ENCODE measurements around the gene SPATS2L. TPM values are rescaled to one million over a fixed set of nuclear protein-coding genes. Genes with fewer than 3 reads are reported as not detected.

SPATS2L gene
- total and polyA plus RNA-seq, 2 donors (not counting 1 experiment from before 2014, with no cell fraction given) = 0.27 to 0.44 TPM

GRCh38 chr2:200525066-200525465, 218.6 kb downstream of the SPATS2L start:
- peaks cover 8% of the 10 kb centered on the region for H3K27me3 Mint-ChIP-seq
- TF ChIP-seq CTCF (IDR thresholded peaks at IDR 0.05) (no peak), EZH2 (IDR thresholded peaks at IDR 0.05; ENCODE audit: borderline replicate concordance, insufficient read depth, low read depth, low read length, poor library complexity, severe bottlenecking) (no peak)
- Histone ChIP-seq H4K20me1 (ENCODE audit: control insufficient read depth, insufficient read depth, low read length, poor library complexity, severe bottlenecking) (no peaks in the 10 kb centered on the region), H3K4me2 (replicated peaks; ENCODE audit: low read depth, low read length, poor library complexity, severe bottlenecking) (peak overlapping the region; percentile 95), H3K4me1 (ENCODE audit: control insufficient read depth in 2 of 2, insufficient read depth in 2 of 2, low read length in 2 of 2) (peaks cover 7 to 9% of the 10 kb centered on the region in 2 donors), H3K79me2 (ENCODE audit: control insufficient read depth, insufficient read depth, low read length) (peaks cover 27% of the 10 kb centered on the region), H3K4me3 (ENCODE audit: control extremely low read depth in 1 of 5, extremely low read depth in 1 of 5, insufficient read depth in 1 of 5, low read depth in 2 of 5, low read length in 4 of 5) (peak overlapping the region in 1 of 5 experiments; percentile 93), H3K9ac (ENCODE audit: low read length) (no peak overlapping the region), H3K36me3 (replicated peaks in 1 of 2; ENCODE audit: control extremely low read depth in 1 of 2, control insufficient read depth in 1 of 2, extremely low read depth in 1 of 2, insufficient read depth in 2 of 2, low read length in 1 of 2) (no peaks in the 10 kb centered on the region), H3K27me3 (replicated peaks in 1 of 4; ENCODE audit: control extremely low read depth in 1 of 4, control insufficient read depth in 3 of 4, insufficient read depth in 4 of 4, low read length in 3 of 4) (peaks cover 0 to 6% (median 0%) of the 10 kb centered on the region in 4 experiments), H3K27ac (ENCODE audit: low read length in 2 of 2) (no peak overlapping the region), H3K9me3 (ENCODE audit: control extremely low read depth in 1 of 3, control insufficient read depth in 2 of 3, insufficient read depth in 1 of 3, low read length in 2 of 3) (no peaks in the 10 kb centered on the region), H2AFZ (ENCODE audit: insufficient read depth, low read depth, low read length, poor library complexity, severe bottlenecking) (no peak overlapping the region)
- H3K27ac Mint-ChIP-seq = no peak overlapping the region
- H3K9me3 Mint-ChIP-seq (ENCODE audit: insufficient read depth) = peaks cover 2% of the 10 kb centered on the region
- DNase-seq (no peak), ATAC-seq (ENCODE audit: low read depth) (no peak)
- ChIA-PET POLR2A (interaction anchor here (2.6 kb wide), 1 partner anchor 15 kb away, joined by 12 read pairs; the partner anchor contains the start of gene KCTD18), CTCF (interaction anchor here (0.8 to 2.0 kb wide), 5 partner anchors 13 to 707 kb away, joined by 3 to 6 read pairs (median 4); partner anchors contain the start of gene KCTD18)
- no CpG with 5 or more reads among the region's 2 CpGs for WGBS (ENCODE audit: insufficient coverage)
- peaks cover 12% of the 10 kb centered on the region for H3K4me1 Mint-ChIP-seq
- intact Hi-C loops (cut with micrococcal nuclease) = loop anchor here (5.0 to 10.0 kb wide), 3 partner anchors 187 to 1850 kb away; partner anchors contain the start of genes BMPR2 and CLK1
- H3K4me3 Mint-ChIP-seq = peak overlapping the region; percentile 49

DNA sequence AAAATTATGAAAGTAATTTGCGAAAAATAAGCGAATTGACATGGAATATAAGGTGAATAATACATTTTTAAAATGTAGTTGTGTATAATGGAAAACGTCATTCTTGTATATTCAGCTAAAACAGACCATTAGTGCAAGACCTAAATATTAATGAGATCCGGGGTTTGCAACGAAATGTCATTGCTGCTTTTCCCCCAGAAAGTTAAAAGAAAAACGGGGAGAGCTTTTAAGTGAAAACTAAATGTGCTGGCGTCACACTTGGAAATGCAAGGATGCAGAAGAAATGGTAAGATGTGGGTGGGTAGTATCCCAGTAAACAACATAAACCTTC, 219.0 kb downstream of the SPATS2L start:
- intact Hi-C loops (cut with micrococcal nuclease) = loop anchor here (5.0 to 10.0 kb wide), 3 partner anchors 187 to 1849 kb away; partner anchors contain the start of genes BMPR2 and CLK1
- H2AFZ ChIP-seq (ENCODE audit: insufficient read depth, low read depth, low read length, poor library complexity, severe bottlenecking) = peak overlapping the region; percentile 98
- Mint-ChIP-seq H3K27ac (peak overlapping the region; percentile 83), H3K4me1 (peaks cover 12% of the 10 kb centered on the region), H3K9me3 (ENCODE audit: insufficient read depth) (peaks cover 2% of the 10 kb centered on the region), H3K4me3 (peak overlapping the region; percentile 93), H3K27me3 (peaks cover 8% of the 10 kb centered on the region)
- DNase-seq = no peak
- H3K4me1 ChIP-seq (ENCODE audit: control insufficient read depth in 2 of 2, insufficient read depth in 2 of 2, low read length in 2 of 2) = peaks cover 7 to 9% of the 10 kb centered on the region in 2 donors
- ChIA-PET POLR2A (interaction anchor here (2.6 kb wide), 1 partner anchor 16 kb away, joined by 12 read pairs; the partner anchor contains the start of gene KCTD18), CTCF (interaction anchor here (0.8 to 2.0 kb wide), 6 partner anchors 14 to 706 kb away, joined by 3 to 6 read pairs (median 4); partner anchors contain the start of gene KCTD18)
- peak overlapping the region; percentile 82 for H3K9ac ChIP-seq (ENCODE audit: low read length)
- peak overlapping the region; percentile 75 to 93 (median 87) for H3K4me3 ChIP-seq (ENCODE audit: control extremely low read depth in 1 of 5, extremely low read depth in 1 of 5, insufficient read depth in 1 of 5, low read depth in 2 of 5, low read length in 4 of 5)
- H3K9me3 ChIP-seq (ENCODE audit: control extremely low read depth in 1 of 3, control insufficient read depth in 2 of 3, insufficient read depth in 1 of 3, low read length in 2 of 3) = no peaks in the 10 kb centered on the region
- H3K36me3 ChIP-seq (replicated peaks in 1 of 2; ENCODE audit: control extremely low read depth in 1 of 2, control insufficient read depth in 1 of 2, extremely low read depth in 1 of 2, insufficient read depth in 2 of 2, low read length in 1 of 2) = no peaks in the 10 kb centered on the region
- no peak for ATAC-seq (ENCODE audit: low read depth)
- H3K27me3 ChIP-seq (replicated peaks in 1 of 4; ENCODE audit: control extremely low read depth in 1 of 4, control insufficient read depth in 3 of 4, insufficient read depth in 4 of 4, low read length in 3 of 4) = peaks cover 0 to 6% (median 0%) of the 10 kb centered on the region in 4 experiments
- TF ChIP-seq EZH2 (IDR thresholded peaks at IDR 0.05; ENCODE audit: borderline replicate concordance, insufficient read depth, low read depth, low read length, poor library complexity, severe bottlenecking) (no peak), CTCF (IDR thresholded peaks at IDR 0.05) (no peak)
- peaks cover 31% of the 10 kb centered on the region for H3K79me2 ChIP-seq (ENCODE audit: control insufficient read depth, insufficient read depth, low read length)
- peak overlapping the region; percentile 95 for H3K4me2 ChIP-seq (replicated peaks; ENCODE audit: low read depth, low read length, poor library complexity, severe bottlenecking)
- no CpG with 5 or more reads among the region's 7 CpGs for WGBS (ENCODE audit: insufficient coverage)
- H4K20me1 ChIP-seq (ENCODE audit: control insufficient read depth, insufficient read depth, low read length, poor library complexity, severe bottlenecking) = no peaks in the 10 kb centered on the region
- H3K27ac ChIP-seq (ENCODE audit: low read length in 2 of 2) = peak overlapping the region in 1 of 2 donors; percentile 57
